Bone marrow (tissue), 2 donors: ENCODE data around the gene BPNT1.
A peak's percentile ranks its signal among the peaks of the same experiment; 100 is the strongest.
"Not testable (repeated sequence)": the region's sequence is repeated elsewhere in the genome, so short reads cannot be mapped to it uniquely, and the experiment has no call there.

Experiments used
- DNase-seq, 2 donors: peaks; one replicate each; lab custom pipeline; 2025; lab: John Stamatoyannopoulos, UW

The BPNT1 gene, protein sequence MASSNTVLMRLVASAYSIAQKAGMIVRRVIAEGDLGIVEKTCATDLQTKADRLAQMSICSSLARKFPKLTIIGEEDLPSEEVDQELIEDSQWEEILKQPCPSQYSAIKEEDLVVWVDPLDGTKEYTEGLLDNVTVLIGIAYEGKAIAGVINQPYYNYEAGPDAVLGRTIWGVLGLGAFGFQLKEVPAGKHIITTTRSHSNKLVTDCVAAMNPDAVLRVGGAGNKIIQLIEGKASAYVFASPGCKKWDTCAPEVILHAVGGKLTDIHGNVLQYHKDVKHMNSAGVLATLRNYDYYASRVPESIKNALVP

DNA sequence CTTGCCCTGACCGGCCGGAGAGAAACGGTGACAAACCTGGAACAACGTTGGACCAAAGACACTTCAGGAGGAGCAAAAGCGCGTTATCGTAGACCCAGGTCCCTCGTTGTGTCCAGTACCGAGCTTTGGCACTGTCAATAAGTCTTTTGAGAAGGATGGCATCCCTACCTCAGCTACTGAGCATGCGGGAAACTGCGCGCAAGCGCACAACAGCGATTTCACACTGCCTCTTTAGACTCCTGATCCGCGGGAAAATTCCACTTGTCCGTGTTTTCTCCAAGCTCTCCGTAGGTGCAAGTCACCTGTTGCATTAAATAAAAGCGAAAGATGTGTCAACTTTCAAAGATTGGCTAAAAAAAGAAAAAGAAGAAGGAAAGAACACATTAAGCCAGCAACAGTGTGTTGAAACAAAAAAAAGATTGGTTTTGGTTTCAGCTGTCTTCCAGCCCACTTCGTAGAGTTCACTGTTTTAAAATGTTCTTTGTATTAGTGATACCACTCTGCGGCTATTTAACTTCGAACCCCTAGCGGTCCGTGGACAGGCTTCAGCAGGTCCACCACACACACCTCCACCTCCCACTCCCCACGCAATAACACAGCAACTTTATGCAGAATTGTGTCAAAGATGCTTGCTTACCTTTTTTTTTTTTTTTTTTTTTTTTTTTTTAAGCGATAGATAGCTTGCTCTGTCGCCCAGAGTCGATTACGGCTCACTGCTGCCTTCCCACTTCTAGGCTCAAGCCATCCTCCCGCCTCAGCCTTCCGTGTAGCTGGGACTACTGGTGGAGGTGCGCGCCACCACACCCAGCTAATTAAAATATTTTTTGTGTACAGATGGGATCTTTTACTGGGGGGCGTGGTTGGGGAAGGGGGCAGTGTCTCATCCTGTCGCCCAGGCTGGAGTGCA lies at the start of gene BPNT1:
BPNT1 (minus strand) TSS at position 139 of the 907 bp plus-strand sequence. CDS start 9,942 bp downstream, outside the sequence.
- peak; percentile 61 to 90 for DNase-seq

- peak in 1 of 2 donors; percentile 96 for DNase-seq
Observed at GRCh38 chr1:220137019-220137786, 47.6 kb upstream of the BPNT1 start.

DNA sequence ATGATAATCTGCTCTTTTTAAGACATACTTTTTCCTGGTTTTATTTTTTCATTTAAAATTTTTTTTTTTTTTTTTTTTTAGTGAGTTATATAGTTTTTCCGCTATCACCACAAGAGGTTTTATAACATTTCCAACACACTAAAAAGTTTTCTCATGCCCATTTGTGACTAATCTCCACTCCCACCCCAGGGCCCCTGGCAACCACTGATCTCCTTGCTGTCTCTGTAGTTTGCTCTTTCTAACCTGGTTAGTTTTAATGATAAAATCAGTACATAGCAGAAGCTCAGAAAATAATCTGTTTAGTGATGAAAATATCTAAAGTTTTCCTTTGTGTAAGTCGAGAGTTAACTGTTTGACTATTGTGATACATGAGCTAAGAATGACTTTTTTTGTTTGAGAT lies 46.2 kb upstream of the BPNT1 start:
- DNase-seq = no peak

DNA sequence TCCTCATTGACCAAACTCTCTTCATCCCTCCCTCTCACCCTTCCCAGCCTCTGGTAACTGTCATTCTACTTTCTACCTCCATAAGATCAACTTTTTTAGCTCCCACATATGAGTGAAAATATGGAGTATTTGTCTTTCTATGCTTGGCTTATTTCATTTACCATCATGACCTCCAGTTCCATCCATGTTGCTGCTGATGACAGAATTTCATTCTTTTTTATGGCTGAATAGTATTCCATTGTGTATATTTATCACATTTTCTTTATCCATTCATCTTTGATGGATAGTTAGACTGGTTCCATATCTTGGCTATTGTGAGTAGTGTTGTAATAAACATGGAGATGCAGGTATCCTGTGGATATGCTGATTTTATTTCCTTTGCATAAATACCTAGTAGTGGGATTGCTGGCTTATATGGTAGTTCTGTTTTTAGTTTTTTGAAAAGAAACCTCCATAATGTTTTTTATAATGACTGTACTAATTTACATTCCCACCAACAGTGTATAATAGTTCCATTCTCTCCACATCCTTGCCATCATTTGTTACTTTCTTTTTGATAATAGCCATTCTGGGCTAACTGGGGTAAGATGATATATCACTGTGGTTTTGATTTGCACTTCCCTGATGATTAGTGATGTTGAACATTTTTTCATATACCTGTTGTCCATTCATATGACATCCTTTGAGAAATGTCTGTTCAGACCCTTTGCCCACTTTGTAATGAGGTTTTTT lies 40.1 kb upstream of the BPNT1 start:
- no peak for DNase-seq

DNA sequence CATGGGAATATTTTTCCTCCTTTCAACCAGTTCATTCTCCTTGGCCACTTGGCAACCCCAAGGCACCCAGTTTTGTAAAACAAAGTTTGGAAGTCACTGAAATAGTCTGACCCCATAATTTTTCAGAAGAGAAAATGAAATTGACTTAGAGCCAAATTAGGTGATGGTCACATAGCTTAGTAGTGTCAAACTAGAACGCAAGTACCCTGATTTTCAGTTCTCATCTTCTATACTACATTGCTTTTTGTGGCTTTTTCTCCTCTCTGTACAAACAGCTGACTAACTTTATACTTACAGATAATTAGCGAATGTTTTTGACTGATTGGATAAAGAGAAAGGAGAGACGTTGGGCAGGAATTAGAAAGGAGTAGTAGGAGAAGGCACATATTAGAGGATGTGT lies 37.5 kb upstream of the BPNT1 start:
- DNase-seq = no peak

GRCh38 chr1:220124542-220124941 lies 35.0 kb upstream of the BPNT1 start:
- no peak for DNase-seq

DNA sequence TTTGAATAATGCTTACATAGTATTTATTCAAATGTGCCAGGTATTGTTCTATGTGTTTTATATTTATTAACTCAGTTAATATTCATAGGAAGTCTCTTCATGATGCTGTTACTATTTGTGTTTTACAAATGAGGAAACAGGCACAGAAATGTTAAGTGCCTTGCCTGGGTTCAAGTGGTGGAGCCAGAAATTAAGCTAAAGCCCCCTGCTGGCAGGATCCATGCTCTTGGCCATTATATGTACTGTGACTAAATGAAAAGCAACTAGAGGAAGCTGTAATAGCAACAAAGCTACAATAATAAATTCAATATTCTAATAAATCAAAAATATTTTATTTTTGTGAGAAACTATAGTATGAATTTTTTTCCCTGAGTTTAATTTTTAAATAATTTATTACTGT lies 34.3 kb upstream of the BPNT1 start:
- no peak for DNase-seq

- no peak for DNase-seq
Observed at GRCh38 chr1:220123066-220123465, 33.5 kb upstream of the BPNT1 start.

DNA sequence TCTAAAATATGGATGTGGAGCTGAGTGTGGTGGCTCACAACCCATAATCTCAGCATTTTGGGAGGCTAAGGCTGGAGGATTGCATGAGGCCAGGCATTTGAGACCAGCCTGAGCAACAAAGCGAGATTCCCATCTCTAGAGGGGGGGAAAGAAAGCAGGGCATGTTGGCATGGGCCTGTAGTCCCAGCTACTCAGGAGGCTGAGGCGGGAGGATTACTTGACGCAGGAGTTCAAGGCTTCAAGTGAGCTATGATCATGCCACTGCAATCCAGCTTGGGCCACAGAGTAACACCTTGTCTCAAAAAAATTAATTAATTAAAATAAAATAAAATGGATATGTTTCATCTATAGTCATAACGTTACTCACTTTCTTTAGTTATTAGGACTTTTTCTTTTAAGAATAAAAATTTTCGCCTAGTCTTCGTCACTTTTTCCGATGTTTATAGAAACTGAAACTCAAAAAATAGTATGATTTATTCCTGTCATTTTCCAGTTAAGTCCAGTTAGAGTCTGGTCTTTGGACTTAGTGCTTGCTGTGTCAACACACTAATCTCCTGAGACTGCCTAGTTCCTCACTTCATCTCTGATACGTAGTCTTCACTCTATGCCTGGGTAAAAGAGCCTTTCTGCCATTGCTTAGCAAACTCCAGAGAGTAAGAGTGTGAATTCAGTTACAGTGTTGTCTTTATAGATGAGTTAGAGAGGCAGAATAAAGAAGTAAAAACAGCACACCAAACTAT lies 32.4 kb upstream of the BPNT1 start:
- DNase-seq = no peak

DNA sequence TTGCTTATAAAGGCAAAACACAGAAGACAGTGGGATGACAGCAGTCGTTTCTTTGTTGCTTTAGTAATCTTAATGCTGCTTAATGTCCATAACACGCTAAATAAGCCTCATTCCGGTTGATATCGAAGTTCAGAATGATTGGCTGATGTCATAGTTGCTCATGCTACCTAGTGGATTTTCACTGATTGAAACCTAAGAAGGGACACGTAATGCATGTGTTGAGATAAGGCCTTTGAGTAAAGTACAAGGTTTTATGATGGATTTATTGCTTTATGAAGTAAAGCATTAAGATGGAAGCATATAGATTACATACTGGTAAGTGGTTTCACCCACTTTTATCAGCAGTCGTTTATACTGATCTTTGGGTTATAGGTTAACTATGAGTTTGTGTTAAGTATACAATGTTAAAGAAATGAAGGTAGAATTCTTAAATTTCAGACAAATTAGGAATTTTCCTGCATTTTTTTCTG lies 29.5 kb upstream of the BPNT1 start:
- no peak for DNase-seq

- DNase-seq = peak in 1 of 2 donors; percentile 20
Observed at GRCh38 chr1:220113136-220113695, 23.6 kb upstream of the BPNT1 start.

GRCh38 chr1:220112600-220112999 lies 23.0 kb upstream of the BPNT1 start:
- DNase-seq = not testable (repeated sequence)

DNA sequence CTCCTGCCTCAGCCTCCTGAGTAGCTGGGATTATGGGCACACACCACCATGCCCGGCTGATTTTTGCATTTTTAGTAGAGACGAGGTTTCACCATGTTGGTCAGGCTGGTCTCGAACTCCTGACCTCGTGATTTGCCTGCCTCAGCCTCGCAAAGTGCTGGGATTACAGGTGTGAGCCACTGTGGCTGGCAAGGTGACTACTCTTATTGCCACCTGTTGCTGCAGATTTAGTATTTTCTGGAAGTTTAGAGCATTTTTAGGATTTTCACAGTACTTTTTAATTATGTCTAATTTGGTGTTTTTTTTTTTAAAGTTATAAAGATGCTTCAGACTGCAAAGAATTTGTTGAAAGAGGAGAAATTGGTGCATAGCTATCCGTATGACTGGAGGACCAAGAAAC lies 20.9 kb upstream of the BPNT1 start:
- DNase-seq = not testable (repeated sequence)

DNA sequence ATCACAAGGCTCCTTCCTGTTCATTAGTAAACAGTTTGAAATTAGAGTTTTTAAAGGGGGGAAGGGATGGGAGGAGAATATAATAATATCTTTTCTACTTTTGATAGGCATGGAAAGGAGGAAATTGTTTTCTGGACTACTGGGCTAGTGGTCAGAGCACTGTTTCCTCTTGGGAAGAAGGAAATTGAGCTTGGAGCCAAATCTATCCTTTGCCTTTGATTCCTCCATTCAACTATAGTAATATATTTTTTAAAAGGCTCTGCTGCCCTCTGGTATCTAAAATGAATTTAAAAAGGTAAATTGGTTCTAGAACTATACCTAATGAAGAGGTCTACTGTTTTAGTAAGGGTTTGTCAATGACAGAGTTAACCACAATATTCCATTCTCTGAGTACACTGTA lies 10.2 kb upstream of the BPNT1 start:
- DNase-seq = no peak

GRCh38 chr1:220094016-220094911 lies 4.7 kb upstream of the BPNT1 start, which contains the start of gene IARS2:
IARS2 (plus strand) TSS chr1:220094132; CDS start chr1:220094217, 85 bp downstream.
- peak; percentile 60 to 62 for DNase-seq

- DNase-seq = no peak
Observed at GRCh38 chr1:220093361-220094015, 3.9 kb upstream of the BPNT1 start.

DNA sequence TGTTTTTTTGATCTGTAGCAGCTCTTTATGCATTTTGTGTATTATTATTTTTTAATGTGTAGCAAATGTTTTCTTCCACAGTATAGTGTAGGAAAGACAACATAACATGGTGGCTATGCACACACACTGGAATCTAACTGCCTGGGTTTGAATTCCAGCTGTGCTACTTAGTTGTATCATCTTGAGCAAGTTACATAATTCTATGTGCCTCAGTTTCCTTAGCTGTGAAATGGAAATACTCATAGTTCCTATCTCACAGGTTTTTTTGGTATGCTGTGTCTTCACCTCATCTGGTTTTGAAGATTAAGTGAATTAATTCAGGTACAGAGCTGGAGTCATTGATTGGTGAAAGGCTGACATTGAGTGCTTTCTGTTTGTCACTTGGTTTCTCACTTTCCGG lies 3.1 kb upstream of the BPNT1 start:
- no peak for DNase-seq

GRCh38 chr1:220086261-220086686 lies 3.3 kb downstream of the BPNT1 start:
- not testable (repeated sequence) for DNase-seq

- DNase-seq = no peak
Observed at GRCh38 chr1:220084460-220084859, 5.1 kb downstream of the BPNT1 start.
